Measurements from ENCODE around the gene WFIKKN1. TPM values are rescaled to one million over a fixed set of nuclear protein-coding genes. Genes with fewer than 3 reads are reported as not detected.

The WFIKKN1 gene
- total RNA-seq, 3 donors from 2014 or later: 1.1 to 2.2 (median 1.6) TPM

DNA sequence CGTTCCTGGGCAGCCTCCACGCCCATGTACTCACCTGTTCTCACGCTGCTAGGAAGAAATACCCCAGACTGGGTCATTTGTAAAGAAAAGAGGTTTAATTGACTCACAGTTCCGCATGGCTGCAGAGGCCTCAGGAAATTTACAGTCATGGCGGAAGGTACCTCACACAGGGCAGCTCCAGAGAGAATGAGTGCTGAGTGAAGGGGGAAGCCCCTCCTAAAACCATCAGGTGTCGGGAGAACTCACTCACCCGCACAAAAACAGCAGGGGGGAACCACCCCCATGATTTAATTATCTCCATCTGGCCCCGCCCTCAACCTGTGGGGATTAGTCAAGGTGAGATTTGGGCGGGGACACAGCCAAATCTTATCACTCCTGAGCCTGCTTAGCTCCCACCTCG lies 22.8 kb upstream of the WFIKKN1 start:
- Histone ChIP-seq H3K9me3 (no peaks in the 10 kb centered on the region), H3K4me1 (ENCODE audit: low read depth) (peaks cover 11% of the 10 kb centered on the region), H3K4me3 (no peak overlapping the region), H3K36me3 (ENCODE audit: low read depth) (no peaks in the 10 kb centered on the region)
- DNase-seq (no peak), ATAC-seq (no peak)
- intact Hi-C loops (cut with DNase I, micrococcal nuclease): no loop called here
- TF ChIP-seq, protein P1, sequence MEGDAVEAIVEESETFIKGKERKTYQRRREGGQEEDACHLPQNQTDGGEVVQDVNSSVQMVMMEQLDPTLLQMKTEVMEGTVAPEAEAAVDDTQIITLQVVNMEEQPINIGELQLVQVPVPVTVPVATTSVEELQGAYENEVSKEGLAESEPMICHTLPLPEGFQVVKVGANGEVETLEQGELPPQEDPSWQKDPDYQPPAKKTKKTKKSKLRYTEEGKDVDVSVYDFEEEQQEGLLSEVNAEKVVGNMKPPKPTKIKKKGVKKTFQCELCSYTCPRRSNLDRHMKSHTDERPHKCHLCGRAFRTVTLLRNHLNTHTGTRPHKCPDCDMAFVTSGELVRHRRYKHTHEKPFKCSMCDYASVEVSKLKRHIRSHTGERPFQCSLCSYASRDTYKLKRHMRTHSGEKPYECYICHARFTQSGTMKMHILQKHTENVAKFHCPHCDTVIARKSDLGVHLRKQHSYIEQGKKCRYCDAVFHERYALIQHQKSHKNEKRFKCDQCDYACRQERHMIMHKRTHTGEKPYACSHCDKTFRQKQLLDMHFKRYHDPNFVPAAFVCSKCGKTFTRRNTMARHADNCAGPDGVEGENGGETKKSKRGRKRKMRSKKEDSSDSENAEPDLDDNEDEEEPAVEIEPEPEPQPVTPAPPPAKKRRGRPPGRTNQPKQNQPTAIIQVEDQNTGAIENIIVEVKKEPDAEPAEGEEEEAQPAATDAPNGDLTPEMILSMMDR (IDR thresholded peaks at IDR 0.05): no peak

DNA sequence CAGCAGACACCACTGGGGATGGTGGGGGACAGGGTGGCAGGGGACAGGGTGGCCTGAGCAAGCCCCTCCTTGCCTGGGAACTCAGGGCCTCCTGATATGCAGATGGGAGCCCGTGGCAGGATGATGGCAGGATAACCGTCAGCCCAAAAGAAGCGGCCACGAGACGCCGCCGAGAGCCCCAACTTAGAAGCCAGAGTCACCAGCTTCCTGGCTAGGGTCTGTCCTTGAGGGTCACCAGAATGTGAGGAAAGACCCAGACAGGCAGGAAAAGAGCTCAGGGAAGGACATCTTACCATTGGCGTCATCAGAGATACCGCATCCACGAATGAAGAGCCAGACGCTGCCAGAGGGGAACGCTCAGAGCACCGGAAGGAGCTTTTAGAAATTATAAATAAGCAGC lies 21.5 kb upstream of the WFIKKN1 start:
- DNase-seq: no peak
- TF ChIP-seq, protein P1 (IDR thresholded peaks at IDR 0.05): no peak
- H3K36me3 ChIP-seq (ENCODE audit: low read depth): no peaks in the 10 kb centered on the region
- peaks cover 11% of the 10 kb centered on the region for H3K4me1 ChIP-seq (ENCODE audit: low read depth)
- no peak overlapping the region for H3K4me3 ChIP-seq
- ATAC-seq: no peak
- intact Hi-C loops (cut with DNase I, micrococcal nuclease): no loop called here
- no peaks in the 10 kb centered on the region for H3K9me3 ChIP-seq

DNA sequence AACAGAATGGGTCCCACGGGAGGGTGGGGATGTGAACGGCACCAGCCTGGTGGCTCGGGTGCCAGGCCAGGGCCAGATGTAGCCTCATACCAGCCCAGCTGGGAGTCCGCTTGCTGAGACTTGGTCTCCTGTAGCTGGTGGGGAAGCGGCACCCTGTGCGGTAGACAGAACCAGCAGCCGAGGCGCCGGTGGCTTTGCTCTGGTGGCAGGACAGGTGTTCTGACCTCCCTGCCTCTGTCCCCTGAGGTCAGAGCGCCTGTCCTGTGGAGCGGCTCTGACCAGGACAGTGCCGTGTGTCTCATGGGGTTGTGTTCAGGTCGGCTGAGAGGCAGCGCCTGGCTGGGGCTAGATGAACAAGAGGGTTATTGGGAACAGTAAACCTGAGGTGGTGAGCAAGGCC lies 20.8 kb upstream of the WFIKKN1 start:
- DNase-seq: no peak
- ATAC-seq: peak; percentile 41

DNA sequence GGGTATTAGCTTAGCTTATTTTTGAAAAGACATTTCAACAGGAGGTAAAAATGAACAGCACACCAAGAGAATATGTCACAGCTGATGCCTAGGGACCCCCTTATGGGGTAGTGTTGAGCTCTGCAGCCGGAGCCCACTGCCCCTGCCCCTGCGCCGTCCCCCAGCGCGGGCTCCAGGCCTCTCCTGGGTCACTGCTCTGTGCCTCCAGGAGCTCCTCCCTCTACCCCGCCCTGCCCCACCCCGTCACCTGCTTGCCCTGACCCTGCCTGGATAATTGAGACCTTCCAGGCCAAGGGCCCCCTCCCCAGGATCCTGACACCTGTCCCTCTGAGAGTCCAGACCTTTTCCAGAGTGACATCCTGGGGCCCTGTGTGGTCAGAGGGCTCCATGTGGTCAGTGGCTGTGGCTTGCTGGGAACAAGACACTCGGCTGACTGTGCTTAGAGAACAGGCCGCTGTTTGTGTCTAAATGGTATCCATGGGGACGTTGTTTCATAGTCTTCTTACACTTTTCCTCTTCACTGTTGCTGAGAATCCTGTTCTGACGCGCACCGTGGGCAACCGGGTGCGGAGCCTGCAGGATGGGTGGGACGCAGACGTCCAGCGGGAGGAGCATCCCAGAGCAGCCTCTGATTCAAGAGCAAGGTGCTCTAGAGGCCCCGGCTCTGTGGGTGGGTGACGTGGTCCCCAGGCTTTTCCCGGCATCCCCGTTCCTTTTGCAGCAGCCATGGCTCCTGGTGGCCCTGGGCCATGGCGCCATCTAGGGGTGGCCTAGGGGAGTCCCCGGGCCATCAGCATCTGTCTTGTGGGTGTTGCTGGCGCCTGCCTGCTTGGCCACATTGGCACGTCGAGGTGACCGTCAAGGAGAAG lies 20.0 kb upstream of the WFIKKN1 start:
- DNase-seq (peak; percentile 66 to 81 (median 78)), ATAC-seq (peak; percentile 90)
- TF ChIP-seq, protein P1 (IDR thresholded peaks at IDR 0.05): peak; percentile 80
- Histone ChIP-seq H3K4me3 (no peak overlapping the region), H3K9me3 (no peaks in the 10 kb centered on the region), H3K36me3 (ENCODE audit: low read depth) (no peaks in the 10 kb centered on the region), H3K4me1 (ENCODE audit: low read depth) (peaks cover 11% of the 10 kb centered on the region)
- intact Hi-C loops (cut with DNase I, micrococcal nuclease): no loop called here

More for the DNA sequence above, 20.8 kb upstream of the WFIKKN1 start:
- Histone ChIP-seq H3K36me3 (ENCODE audit: low read depth) (no peaks in the 10 kb centered on the region), H3K4me3 (no peak overlapping the region), H3K4me1 (ENCODE audit: low read depth) (peaks cover 11% of the 10 kb centered on the region), H3K9me3 (no peaks in the 10 kb centered on the region)
- TF ChIP-seq, protein P1 (IDR thresholded peaks at IDR 0.05): no peak
- intact Hi-C loops (cut with DNase I, micrococcal nuclease): no loop called here

DNA sequence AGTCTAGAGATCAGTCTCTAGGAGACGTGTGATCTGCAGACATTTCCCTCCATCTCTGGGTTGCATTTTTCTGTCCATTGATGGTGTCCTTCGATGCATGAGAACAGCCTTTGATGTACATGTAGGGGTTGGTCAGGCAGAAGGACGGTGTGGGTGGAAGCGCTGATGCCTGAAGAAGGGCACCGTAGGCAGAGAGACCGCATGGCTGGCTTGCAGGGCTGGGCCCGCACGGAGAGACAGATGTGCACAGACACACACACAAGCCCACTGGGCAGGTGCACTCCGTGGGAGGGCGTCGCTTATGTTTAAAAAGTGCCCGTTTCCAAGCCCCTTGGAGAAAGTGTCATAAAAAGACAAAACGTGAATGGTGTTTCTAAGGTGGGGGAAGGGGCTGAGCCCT lies 15.7 kb upstream of the WFIKKN1 start:
- intact Hi-C loops (cut with DNase I, micrococcal nuclease): no loop called here
- TF ChIP-seq, protein P1 (IDR thresholded peaks at IDR 0.05): no peak

More for the DNA sequence above, 15.7 kb upstream of the WFIKKN1 start:
- ATAC-seq: no peak
- no peak overlapping the region for H3K4me3 ChIP-seq
- no peaks in the 10 kb centered on the region for H3K9me3 ChIP-seq
- peaks cover 14% of the 10 kb centered on the region for H3K4me1 ChIP-seq (ENCODE audit: low read depth)
- H3K36me3 ChIP-seq (ENCODE audit: low read depth): no peaks in the 10 kb centered on the region
- DNase-seq: no peak
